OCI-LY1 (cell line): Measurements from ENCODE around the gene STX12.
"Not testable (repeated sequence)": the region's sequence is repeated elsewhere in the genome, so short reads cannot be mapped to it uniquely, and the experiment has no call there.

Source experiments
- H2AFZ ChIP-seq: fragments of 200-600 bp; sonication (generic), shearing (Covaris generic); 2 replicates; pipeline ENCODE4 v1.6.0; 2014; ENCODE audit warnings: antibody characterized with exemption, mild to moderate bottlenecking, low read length
- H3F3A ChIP-seq: fragments of 200-600 bp; sonication (generic), shearing (Covaris generic); 2 replicates; pipeline ENCODE4 v1.6.0; 2014; ENCODE audit warnings: mild to moderate bottlenecking, antibody characterized with exemption, low read length, moderate library complexity; ENCODE audit not compliant: insufficient read depth
- H3K27ac ChIP-seq: fragments of 200-600 bp; sonication (generic); 2 replicates; pipeline ENCODE4 v1.5.1; 2014; ENCODE audit warnings: low read length, mixed run types, mild to moderate bottlenecking, low read depth; ENCODE audit not compliant: poor library complexity, severe bottlenecking
- H3K27me3 ChIP-seq: fragments of 200-600 bp; sonication (generic); 2 replicates; pipeline ENCODE4 v1.6.0; 2014; ENCODE audit warnings: antibody characterized with exemption, mild to moderate bottlenecking, low read length, moderate library complexity; ENCODE audit not compliant: insufficient read depth
- H3K36me3 ChIP-seq: fragments of 200-600 bp; sonication (generic); 2 replicates; pipeline ENCODE4 v1.6.1; 2014; ENCODE audit warnings: mild to moderate bottlenecking, antibody characterized with exemption, low read length, moderate library complexity, mixed read lengths; ENCODE audit not compliant: insufficient read depth
- H3K4me1 ChIP-seq: fragments of 200-600 bp; sonication (generic); 2 replicates; pipeline ENCODE4 v1.5.1; 2014; ENCODE audit warnings: mild to moderate bottlenecking, low read length, moderate library complexity; ENCODE audit not compliant: insufficient read depth, severe bottlenecking
- H3K4me2 ChIP-seq: fragments of 200-600 bp; sonication (generic), shearing (Covaris generic); 2 replicates; pipeline ENCODE4 v1.6.1; 2014; ENCODE audit warnings: low read length
- H3K4me3 ChIP-seq: fragments of 200-600 bp; sonication (generic); 2 replicates; pipeline ENCODE4 v1.5.1; 2014; ENCODE audit warnings: low read length, low read depth, mild to moderate bottlenecking, mixed read lengths; ENCODE audit not compliant: poor library complexity, severe bottlenecking
- H3K79me2 ChIP-seq: fragments of 200-600 bp; shearing (Covaris generic); 2 replicates; pipeline ENCODE4 v1.6.1; 2016; ENCODE audit warnings: mixed run types, low read length, mixed read lengths; ENCODE audit not compliant: insufficient read depth
- H3K9ac ChIP-seq: fragments of 200-600 bp; sonication (generic), shearing (Covaris generic); 2 replicates; pipeline ENCODE4 v1.6.1; 2014; ENCODE audit warnings: mild to moderate bottlenecking, low read length, mixed read lengths
- H3K9me2 ChIP-seq: fragments of 200-600 bp; sonication (generic), shearing (Covaris generic); 2 replicates; pipeline ENCODE4 v1.6.1; 2014; ENCODE audit warnings: low read depth, mild to moderate bottlenecking, low read length, mixed read lengths
- H3K9me3 ChIP-seq: fragments of 200-600 bp; shearing (Covaris generic); 2 replicates; pipeline ENCODE4 v1.6.1; 2014; ENCODE audit warnings: low read length, mixed read lengths
- H4K20me1 ChIP-seq: fragments of 200-600 bp; sonication (generic), shearing (Covaris generic); 2 replicates; pipeline ENCODE4 v1.6.0; 2016; ENCODE audit warnings: mild to moderate bottlenecking, low read length; ENCODE audit not compliant: insufficient read depth
- EZH2 ChIP-seq: fragments of 200-600 bp; sonication (generic), shearing (Covaris generic); IDR thresholded peaks from 2 replicates; pipeline ENCODE4 v1.8.0; 2017; ENCODE audit warnings: borderline replicate concordance, mixed run types, mild to moderate bottlenecking, antibody characterized with exemption, low read length, moderate library complexity, mixed read lengths
- TF ChIP-seq, protein P1 (sequence below): fragments of 200-600 bp; sonication (generic), shearing (Covaris generic); IDR thresholded peaks from 2 replicates; pipeline ENCODE4 v1.5.1; 2017; ENCODE audit warnings: mild to moderate bottlenecking, antibody characterized with exemption, low read length, moderate library complexity, mixed read lengths

The STX12 gene

DNA sequence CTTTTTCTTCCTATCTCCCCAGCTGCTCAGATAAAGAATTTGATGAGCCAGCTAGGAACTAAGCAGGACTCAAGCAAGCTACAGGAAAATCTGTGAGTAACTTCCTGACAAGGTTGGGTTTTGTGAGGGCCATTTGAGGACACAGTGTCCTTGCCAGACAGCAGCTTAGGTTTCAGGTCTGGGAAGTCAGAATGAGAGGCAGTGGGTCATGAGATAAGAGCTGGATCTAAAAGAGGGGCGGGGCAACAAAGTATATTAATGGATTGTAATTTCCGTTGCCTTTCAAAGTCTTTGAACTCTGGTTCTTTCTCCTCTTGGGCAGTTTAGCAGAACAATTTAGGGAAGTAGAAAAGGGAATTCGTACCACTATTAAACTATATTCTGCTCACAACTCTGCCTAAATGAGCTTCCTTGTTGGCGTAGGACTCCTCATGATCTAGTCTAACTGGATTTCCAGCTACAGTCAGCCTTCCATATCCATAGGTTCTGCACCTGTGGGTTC is 16.6 kb downstream of the STX12 start:
- Histone ChIP-seq H3K9me3 (no peaks in the 10 kb centered on the region), H3K4me2 (no peak overlapping the region), H3K4me1 (no peaks in the 10 kb centered on the region), H3K27ac (no peak overlapping the region), H4K20me1 (no peaks in the 10 kb centered on the region), H3K9me2 (no peaks in the 10 kb centered on the region), H3K79me2 (0 out of 2 replicates have a peak, but pooled peaks cover 2% of the 10 kb centered on the region), H3K4me3 (no peak overlapping the region), H3K36me3 (peaks cover 36% of the 10 kb centered on the region), H3K9ac (no peak overlapping the region), H3F3A (no peaks in the 10 kb centered on the region), H2AFZ (no peak overlapping the region), H3K27me3 (no peaks in the 10 kb centered on the region)
- TF ChIP-seq, protein P1, sequence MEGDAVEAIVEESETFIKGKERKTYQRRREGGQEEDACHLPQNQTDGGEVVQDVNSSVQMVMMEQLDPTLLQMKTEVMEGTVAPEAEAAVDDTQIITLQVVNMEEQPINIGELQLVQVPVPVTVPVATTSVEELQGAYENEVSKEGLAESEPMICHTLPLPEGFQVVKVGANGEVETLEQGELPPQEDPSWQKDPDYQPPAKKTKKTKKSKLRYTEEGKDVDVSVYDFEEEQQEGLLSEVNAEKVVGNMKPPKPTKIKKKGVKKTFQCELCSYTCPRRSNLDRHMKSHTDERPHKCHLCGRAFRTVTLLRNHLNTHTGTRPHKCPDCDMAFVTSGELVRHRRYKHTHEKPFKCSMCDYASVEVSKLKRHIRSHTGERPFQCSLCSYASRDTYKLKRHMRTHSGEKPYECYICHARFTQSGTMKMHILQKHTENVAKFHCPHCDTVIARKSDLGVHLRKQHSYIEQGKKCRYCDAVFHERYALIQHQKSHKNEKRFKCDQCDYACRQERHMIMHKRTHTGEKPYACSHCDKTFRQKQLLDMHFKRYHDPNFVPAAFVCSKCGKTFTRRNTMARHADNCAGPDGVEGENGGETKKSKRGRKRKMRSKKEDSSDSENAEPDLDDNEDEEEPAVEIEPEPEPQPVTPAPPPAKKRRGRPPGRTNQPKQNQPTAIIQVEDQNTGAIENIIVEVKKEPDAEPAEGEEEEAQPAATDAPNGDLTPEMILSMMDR: no peak
- no peak for TF ChIP-seq EZH2

DNA sequence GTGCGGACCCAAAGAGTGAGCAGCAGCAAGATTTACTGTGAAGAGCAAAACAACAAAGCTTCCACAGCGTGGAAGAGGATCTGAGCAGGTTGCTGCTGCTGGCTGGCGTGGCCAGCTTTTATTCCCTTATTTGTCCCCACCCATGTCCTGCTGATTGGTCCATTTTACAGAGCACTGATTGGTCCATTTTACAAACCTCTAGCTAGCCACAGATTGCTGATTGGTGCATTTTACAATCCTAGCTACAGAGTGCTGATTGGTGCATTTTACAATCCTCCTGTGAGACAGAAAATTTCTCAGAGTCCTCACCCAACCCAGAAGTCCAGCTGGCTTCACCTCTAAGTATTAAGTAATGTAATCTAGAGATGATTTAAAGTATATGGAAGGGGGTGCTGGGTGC is 17.3 kb downstream of the STX12 start:
- H3K36me3 ChIP-seq: peaks cover 42% of the 10 kb centered on the region
- H3K9ac ChIP-seq, H3K9me2 ChIP-seq, H4K20me1 ChIP-seq, H3F3A ChIP-seq, H3K27me3 ChIP-seq, H3K9me3 ChIP-seq, H3K27ac ChIP-seq, H2AFZ ChIP-seq, H3K79me2 ChIP-seq, H3K4me3 ChIP-seq, H3K4me2 ChIP-seq, H3K4me1 ChIP-seq: not testable (repeated sequence)

DNA sequence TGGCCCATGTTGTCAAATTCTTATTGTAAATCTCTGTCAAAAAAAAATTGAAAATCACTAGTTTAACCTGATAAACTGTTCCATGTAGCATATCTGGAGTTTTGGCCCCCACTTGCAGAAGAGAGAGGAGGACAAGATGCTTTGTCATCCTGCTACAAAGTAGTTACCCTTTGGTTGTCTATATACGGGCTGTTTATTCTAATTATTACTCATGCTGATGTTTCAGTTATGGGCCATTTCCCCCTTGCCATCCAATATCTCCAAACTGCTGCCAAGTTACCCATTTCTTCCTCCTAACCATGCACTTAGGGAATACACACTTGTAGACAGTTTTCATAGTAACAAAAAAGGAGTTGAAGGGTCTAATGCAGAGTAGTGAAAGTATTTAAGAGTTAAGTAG is 22.6 kb downstream of the STX12 start:
- H3K4me1 ChIP-seq: no peaks in the 10 kb centered on the region
- H3K9me2 ChIP-seq: no peaks in the 10 kb centered on the region
- no peak overlapping the region for H3K9ac ChIP-seq
- peaks cover 66% of the 10 kb centered on the region for H3K36me3 ChIP-seq
- TF ChIP-seq, protein P1: no peak
- TF ChIP-seq EZH2: no peak
- H3K4me3 ChIP-seq: no peak overlapping the region
- H3K27me3 ChIP-seq: no peaks in the 10 kb centered on the region
- H3K79me2 ChIP-seq: no peaks in the 10 kb centered on the region
- no peaks in the 10 kb centered on the region for H4K20me1 ChIP-seq
- H3F3A ChIP-seq: no peaks in the 10 kb centered on the region
- H3K9me3 ChIP-seq: no peaks in the 10 kb centered on the region
- no peak overlapping the region for H3K27ac ChIP-seq
- no peak overlapping the region for H2AFZ ChIP-seq
- no peak overlapping the region for H3K4me2 ChIP-seq

DNA sequence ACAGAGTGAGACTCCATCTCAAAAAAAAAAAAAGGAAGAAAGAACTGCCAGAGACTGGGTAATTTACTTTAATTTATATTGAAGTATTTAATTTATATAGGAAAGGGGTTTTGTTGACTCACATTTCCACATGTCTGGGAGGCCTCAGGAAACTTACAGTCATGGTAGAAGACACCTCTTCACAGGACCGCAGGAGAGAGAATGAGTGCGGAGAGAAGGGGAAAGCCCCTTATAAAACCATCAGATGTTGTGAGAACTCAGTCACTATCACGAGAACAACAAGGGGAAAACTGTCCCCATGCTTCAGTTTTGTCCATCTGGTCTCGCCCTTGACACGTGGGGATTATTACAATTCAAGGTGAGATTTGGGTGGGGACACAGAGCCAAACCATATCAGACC is 31.8 kb downstream of the STX12 start:
- no peaks in the 10 kb centered on the region for H4K20me1 ChIP-seq
- no peaks in the 10 kb centered on the region for H3K79me2 ChIP-seq
- peaks cover 65% of the 10 kb centered on the region for H3K36me3 ChIP-seq

More for the DNA sequence above, 31.8 kb downstream of the STX12 start:
- H3F3A ChIP-seq: no peaks in the 10 kb centered on the region
- no peaks in the 10 kb centered on the region for H3K9me3 ChIP-seq
- H3K27ac ChIP-seq: no peak overlapping the region
- H2AFZ ChIP-seq: no peak overlapping the region
- H3K4me2 ChIP-seq: no peak overlapping the region
- no peaks in the 10 kb centered on the region for H3K4me1 ChIP-seq
- H3K9ac ChIP-seq: no peak overlapping the region
- H3K27me3 ChIP-seq: no peaks in the 10 kb centered on the region
- H3K9me2 ChIP-seq: no peaks in the 10 kb centered on the region
- H3K4me3 ChIP-seq: no peak overlapping the region
- TF ChIP-seq EZH2: no peak
